Upper lobe of right lung (tissue), 1 donor: ENCODE results near the gene TRABD2B. TPM values are rescaled to one million over a fixed set of nuclear protein-coding genes. Genes with fewer than 3 reads are reported as not detected.
A peak's percentile ranks its signal among the peaks of the same experiment; 100 is the strongest.

Source experiments
- ATAC-seq: fragments of 200-7000 bp; cut with Tn5 transposase; one replicate; pipeline ENCODE4 v1.9.1; 2020; ENCODE audit warnings: mild to moderate bottlenecking, moderate library complexity
- DNase-seq: peaks from one replicate; pipeline ENCODE4 v3.0.0-alpha.2; 2020
- H3K27ac ChIP-seq: fragments of 200-600 bp; one replicate; pipeline ENCODE4 v1.8.0; 2022
- H3K27me3 ChIP-seq: fragments of 200-600 bp; one replicate; pipeline ENCODE4 v1.8.0; 2022; ENCODE audit warnings: mild to moderate bottlenecking
- H3K36me3 ChIP-seq: fragments of 200-600 bp; one replicate; pipeline ENCODE4 v1.8.0; 2022
- H3K4me1 ChIP-seq: fragments of 200-600 bp; one replicate; pipeline ENCODE4 v1.8.0; 2022
- H3K4me3 ChIP-seq: fragments of 200-600 bp; one replicate; pipeline ENCODE4 v1.8.0; 2022; ENCODE audit warnings: mild to moderate bottlenecking
- H3K9me3 ChIP-seq: fragments of 200-600 bp; one replicate; pipeline ENCODE4 v1.8.0; 2022
- intact Hi-C: fragments of 100-400 bp; cut with DNase I; formaldehyde crosslinking; loops from one replicate; pipeline ENCODE4 v1.11.0; 2022
- total RNA-seq: library from RNA; stranded (reverse); fragmentation: NEBNext Ultra II Directional; extraction: Animal tissue kit (Norgen Biotek cat#: 25700); gene quantifications from one replicate; pipeline ENCODE4 v1.2.1, GENCODE V29; 2021
- TF ChIP-seq, protein P1 (sequence below): fragments of 200-600 bp; IDR thresholded peaks from one replicate; pipeline ENCODE4 v1.8.0; 2022; ENCODE audit warnings: antibody characterized with exemption
- donor health status: DM: no; HTN: yes; CAD: no; lungs with severe emphysema.

Gene TRABD2B
- total RNA-seq, 1 donor from 2014 or later, result 1.2 TPM

DNA sequence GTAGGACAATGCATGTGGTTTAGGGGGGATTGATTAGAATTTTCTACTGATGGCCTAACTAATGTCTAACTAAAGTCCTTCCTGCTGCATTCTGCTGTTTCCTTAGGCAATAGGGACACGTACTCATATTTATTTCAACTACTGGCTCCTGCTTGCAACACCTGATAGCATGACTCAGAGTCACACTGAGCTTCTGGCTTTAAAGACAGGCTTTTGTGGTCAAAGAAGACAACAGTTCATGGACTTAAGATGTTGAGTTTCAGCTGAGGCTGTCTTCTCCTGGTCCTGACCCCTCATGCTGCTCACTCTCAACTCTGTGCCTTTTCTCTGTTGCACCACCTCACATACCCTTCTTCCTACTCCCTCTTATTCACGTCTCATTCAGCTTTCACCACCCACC is 29.1 kb upstream of the TRABD2B start:
- Histone ChIP-seq H3K4me3 (no peak overlapping the region), H3K9me3 (no peaks in the 10 kb centered on the region), H3K27ac (no peak overlapping the region), H3K4me1 (no peaks in the 10 kb centered on the region), H3K36me3 (no peaks in the 10 kb centered on the region), H3K27me3 (no peaks in the 10 kb centered on the region)
- TF ChIP-seq, protein P1, sequence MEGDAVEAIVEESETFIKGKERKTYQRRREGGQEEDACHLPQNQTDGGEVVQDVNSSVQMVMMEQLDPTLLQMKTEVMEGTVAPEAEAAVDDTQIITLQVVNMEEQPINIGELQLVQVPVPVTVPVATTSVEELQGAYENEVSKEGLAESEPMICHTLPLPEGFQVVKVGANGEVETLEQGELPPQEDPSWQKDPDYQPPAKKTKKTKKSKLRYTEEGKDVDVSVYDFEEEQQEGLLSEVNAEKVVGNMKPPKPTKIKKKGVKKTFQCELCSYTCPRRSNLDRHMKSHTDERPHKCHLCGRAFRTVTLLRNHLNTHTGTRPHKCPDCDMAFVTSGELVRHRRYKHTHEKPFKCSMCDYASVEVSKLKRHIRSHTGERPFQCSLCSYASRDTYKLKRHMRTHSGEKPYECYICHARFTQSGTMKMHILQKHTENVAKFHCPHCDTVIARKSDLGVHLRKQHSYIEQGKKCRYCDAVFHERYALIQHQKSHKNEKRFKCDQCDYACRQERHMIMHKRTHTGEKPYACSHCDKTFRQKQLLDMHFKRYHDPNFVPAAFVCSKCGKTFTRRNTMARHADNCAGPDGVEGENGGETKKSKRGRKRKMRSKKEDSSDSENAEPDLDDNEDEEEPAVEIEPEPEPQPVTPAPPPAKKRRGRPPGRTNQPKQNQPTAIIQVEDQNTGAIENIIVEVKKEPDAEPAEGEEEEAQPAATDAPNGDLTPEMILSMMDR, result no peak
- intact Hi-C loops, result no loop called here
- no peak for DNase-seq
- ATAC-seq, result peak; percentile 61

DNA sequence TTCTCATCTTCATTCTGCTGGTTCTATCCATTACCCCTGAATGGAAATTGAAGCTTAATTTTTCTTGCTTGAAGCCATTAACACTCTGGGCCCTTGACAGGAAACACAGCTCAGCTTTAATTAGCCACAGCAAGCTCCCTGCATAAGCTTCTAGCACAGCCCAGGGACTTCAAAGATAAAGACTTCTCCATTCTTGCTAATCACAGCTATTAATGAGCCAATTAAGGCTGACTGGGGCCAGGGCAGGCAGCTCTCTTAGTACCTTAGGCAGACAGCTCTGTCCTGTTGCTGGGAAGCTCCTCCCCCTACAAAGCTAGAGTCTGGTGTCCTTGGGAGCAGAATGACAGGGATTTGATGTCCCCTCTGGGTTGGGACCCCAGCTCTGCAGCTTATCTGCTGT is 27.9 kb upstream of the TRABD2B start:
- Histone ChIP-seq H3K36me3 (no peaks in the 10 kb centered on the region), H3K27ac (no peak overlapping the region), H3K4me3 (no peak overlapping the region), H3K9me3 (no peaks in the 10 kb centered on the region), H3K4me1 (no peaks in the 10 kb centered on the region), H3K27me3 (no peaks in the 10 kb centered on the region)
- ATAC-seq (no peak), DNase-seq (no peak)
- intact Hi-C loops, result no loop called here
- TF ChIP-seq, protein P1, result no peak

DNA sequence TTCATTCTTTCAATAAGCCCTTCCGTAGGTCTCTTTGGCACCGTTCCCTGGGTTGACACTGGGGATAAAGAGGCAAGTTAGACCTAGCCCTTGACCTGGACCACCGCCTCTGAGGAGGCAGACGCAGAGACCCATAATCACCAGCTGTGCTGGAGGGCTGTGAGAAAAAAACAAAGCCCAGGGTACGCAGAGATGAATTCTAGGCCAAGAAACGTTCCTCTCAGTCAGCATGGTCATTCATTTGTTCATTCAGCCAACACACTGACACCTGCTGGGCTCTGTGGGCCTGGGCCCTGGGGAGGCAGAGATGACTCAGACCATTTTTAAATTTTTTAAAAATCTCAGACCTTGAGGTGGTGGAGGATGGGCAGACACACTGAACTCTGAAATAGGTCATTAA is 26.3 kb upstream of the TRABD2B start:
- intact Hi-C loops, result no loop called here
- Histone ChIP-seq H3K4me1 (no peaks in the 10 kb centered on the region), H3K27me3 (no peaks in the 10 kb centered on the region), H3K4me3 (no peak overlapping the region), H3K9me3 (no peaks in the 10 kb centered on the region), H3K27ac (no peak overlapping the region), H3K36me3 (no peaks in the 10 kb centered on the region)
- DNase-seq (no peak), ATAC-seq (no peak)
- TF ChIP-seq, protein P1, result no peak

DNA sequence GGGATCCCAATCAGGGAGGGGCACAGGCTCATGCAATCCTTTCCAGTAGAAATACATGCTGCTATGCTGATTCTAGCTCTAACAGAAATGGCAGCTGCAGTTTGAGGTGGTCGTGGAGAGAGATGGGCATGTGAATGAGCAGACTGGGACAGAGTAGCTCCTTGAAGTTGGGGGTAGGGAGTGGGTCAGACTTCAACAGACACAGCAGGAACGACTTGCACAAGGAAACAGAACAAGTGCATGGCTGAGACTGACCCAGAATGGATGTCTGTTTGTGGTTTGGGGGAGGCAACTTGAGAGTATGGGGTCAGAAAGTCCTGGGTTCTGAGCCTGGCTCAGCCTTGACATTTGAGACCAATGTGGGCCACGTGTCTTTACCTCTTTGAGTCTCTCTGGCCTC is 25.1 kb upstream of the TRABD2B start:
- Histone ChIP-seq H3K27me3 (no peaks in the 10 kb centered on the region), H3K4me1 (no peaks in the 10 kb centered on the region), H3K36me3 (no peaks in the 10 kb centered on the region), H3K9me3 (no peaks in the 10 kb centered on the region), H3K27ac (no peak overlapping the region), H3K4me3 (no peak overlapping the region)
- DNase-seq (no peak), ATAC-seq (no peak)
- TF ChIP-seq, protein P1, result no peak
- intact Hi-C loops, result no loop called here

DNA sequence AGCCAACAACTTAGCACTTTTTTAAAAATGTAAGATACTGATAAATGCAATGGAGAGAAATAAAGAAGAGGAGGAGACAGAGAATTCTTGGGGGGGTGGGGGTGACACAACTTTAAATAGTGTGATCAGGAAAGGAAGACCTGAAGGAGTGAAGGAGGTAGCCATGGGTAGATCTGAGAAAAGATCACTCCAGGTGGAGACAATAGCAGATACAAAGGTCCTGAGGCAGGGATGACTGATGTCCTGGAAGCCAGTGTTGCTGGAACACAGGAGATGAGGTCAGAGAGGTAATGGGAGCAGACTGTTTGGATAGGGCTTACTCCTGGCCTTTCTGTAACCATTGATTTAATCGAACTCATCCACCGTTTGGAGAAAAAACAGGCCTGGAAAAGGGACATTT is 24.6 kb upstream of the TRABD2B start:
- Histone ChIP-seq H3K4me3 (no peak overlapping the region), H3K9me3 (no peaks in the 10 kb centered on the region), H3K27me3 (no peaks in the 10 kb centered on the region), H3K36me3 (no peaks in the 10 kb centered on the region), H3K4me1 (peaks cover 4% of the 10 kb centered on the region), H3K27ac (no peak overlapping the region)
- TF ChIP-seq, protein P1, result no peak
- no peak for DNase-seq
- ATAC-seq, result no peak
- intact Hi-C loops, result no loop called here

DNA sequence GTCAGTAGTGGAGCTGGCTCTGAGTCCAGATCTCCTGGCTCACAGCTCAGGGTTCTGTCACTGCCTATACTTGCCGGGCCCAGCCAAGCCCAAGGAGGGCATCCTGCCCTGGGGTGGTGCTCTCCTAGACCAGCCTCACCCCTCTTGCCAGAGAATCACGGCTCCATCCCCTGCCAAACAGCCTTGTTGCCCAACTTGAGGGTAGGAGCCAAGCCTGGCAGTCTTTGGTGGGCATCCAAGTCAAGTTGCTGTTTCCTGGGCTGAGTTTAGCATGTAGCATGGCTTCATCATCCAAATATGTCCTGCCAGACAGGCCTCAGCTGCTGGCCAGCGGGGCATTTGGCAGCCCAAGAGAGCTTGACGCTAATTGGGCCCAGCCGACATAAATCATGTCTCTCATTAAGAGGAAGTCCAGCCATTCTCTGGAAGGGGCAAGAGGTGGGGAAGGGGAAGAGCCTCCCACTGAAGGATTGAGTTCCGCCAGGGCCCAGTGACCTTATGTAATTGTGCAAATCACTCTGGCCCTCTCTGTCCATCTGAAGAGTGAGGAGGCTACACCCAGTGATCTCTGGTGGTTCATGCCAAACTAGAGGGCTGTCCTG is 22.6 kb upstream of the TRABD2B start:
- TF ChIP-seq, protein P1, result no peak
- Histone ChIP-seq H3K27me3 (no peaks in the 10 kb centered on the region), H3K9me3 (no peaks in the 10 kb centered on the region), H3K4me3 (no peak overlapping the region), H3K4me1 (peaks cover 5% of the 10 kb centered on the region), H3K36me3 (no peaks in the 10 kb centered on the region), H3K27ac (peak overlapping the region; percentile 11)
- intact Hi-C loops, result no loop called here
- ATAC-seq (peak; percentile 76), DNase-seq (no peak)
